OCI-LY7 (cell line): Measurements from ENCODE around the gene BNIPL. TPM values are rescaled to one million over a fixed set of nuclear protein-coding genes. Genes with fewer than 3 reads are reported as not detected.
A peak's percentile ranks its signal among the peaks of the same experiment; 100 is the strongest.

Source experiments
- BruUV-seq: library from RNA; stranded (reverse); fragments of 400-500 nt; replicated peaks from 2 replicates; lab custom pipeline; 2021; lab: Mats Ljungman, UMichigan
- CTCF ChIA-PET: fragments of 300-600 bp; sonication (Branson Sonifier 250); formaldehyde crosslinking; loops from one replicate; lab custom pipeline; 2022; ENCODE audit warnings: antibody characterized with exemption; ENCODE audit not compliant: unreplicated experiment; lab: Charles Lee
- POLR2A ChIA-PET: fragments of 300-600 bp; sonication (Branson Sonifier 250); formaldehyde crosslinking; loops from one replicate; lab custom pipeline; 2022; ENCODE audit warnings: antibody characterized with exemption; lab: Charles Lee
- DNase-seq: peaks from one replicate; pipeline ENCODE4 v3.0.0-alpha.2; 2015; ENCODE audit warnings: low spot score
- H2AFZ ChIP-seq: fragments of 200-600 bp; sonication (generic), shearing (Covaris generic); 2 replicates; pipeline ENCODE4 v1.6.1; 2014; ENCODE audit warnings: mild to moderate bottlenecking, antibody characterized with exemption, low read length, moderate library complexity
- H3K27ac ChIP-seq: fragments of 200-600 bp; sonication (generic); 2 replicates; pipeline ENCODE4 v1.5.1; 2014; ENCODE audit warnings: mixed run types, low read depth, mild to moderate bottlenecking, moderate library complexity, low read length, inconsistent platforms; ENCODE audit not compliant: poor library complexity, severe bottlenecking
- H3K36me3 ChIP-seq: fragments of 200-600 bp; sonication (generic); 2 replicates; pipeline ENCODE4 v1.6.1; 2014; ENCODE audit warnings: mild to moderate bottlenecking, antibody characterized with exemption, low read length, moderate library complexity, mixed read lengths; ENCODE audit not compliant: insufficient read depth
- H3K4me1 ChIP-seq: fragments of 200-600 bp; sonication (generic); 2 replicates; pipeline ENCODE4 v1.5.1; 2014; ENCODE audit warnings: mild to moderate bottlenecking, low read length; ENCODE audit not compliant: insufficient read depth, poor library complexity, severe bottlenecking
- H3K4me2 ChIP-seq: fragments of 200-600 bp; sonication (generic); 2 replicates; pipeline ENCODE4 v1.6.1; 2014; ENCODE audit warnings: mild to moderate bottlenecking, low read length
- H3K4me3 ChIP-seq: fragments of 200-600 bp; sonication (generic); 2 replicates; pipeline ENCODE4 v1.5.1; 2014; ENCODE audit warnings: mild to moderate bottlenecking, low read depth, low read length; ENCODE audit not compliant: poor library complexity, severe bottlenecking
- H3K79me2 ChIP-seq: fragments of 200-600 bp; sonication (generic); 2 replicates; pipeline ENCODE4 v1.6.1; 2016; ENCODE audit warnings: low read depth, mild to moderate bottlenecking, low read length, moderate library complexity, mixed read lengths; ENCODE audit not compliant: insufficient read depth
- H3K9me2 ChIP-seq: fragments of 200-600 bp; sonication (generic); 2 replicates; pipeline ENCODE4 v1.6.1; 2016; ENCODE audit warnings: mild to moderate bottlenecking, low read length, mixed read lengths; ENCODE audit not compliant: insufficient read depth
- H3K9me3 ChIP-seq: fragments of 200-600 bp; sonication (generic); 2 replicates; pipeline ENCODE4 v1.6.1; 2014; ENCODE audit warnings: mild to moderate bottlenecking, mixed run types, low read length, mixed read lengths
- H4K20me1 ChIP-seq: fragments of 200-600 bp; sonication (generic); 2 replicates; pipeline ENCODE4 v1.6.1; 2014; ENCODE audit warnings: mild to moderate bottlenecking, antibody characterized with exemption, low read length, moderate library complexity, mixed read lengths; ENCODE audit not compliant: insufficient read depth
- EZH2phosphoT487 ChIP-seq: fragments of 200-600 bp; sonication (generic); IDR thresholded peaks from 2 replicates; pipeline ENCODE4 v1.6.1; 2018; ENCODE audit warnings: low read depth, borderline replicate concordance, mild to moderate bottlenecking, mixed run types, antibody characterized with exemption, low read length, moderate library complexity, mixed read lengths
- intact Hi-C: fragments of 100-400 bp; cut with micrococcal nuclease; formaldehyde crosslinking; loops from one replicate; pipeline ENCODE4 v1.10.0; 2022; ENCODE audit not compliant: unreplicated experiment
- total RNA-seq, 2 experiments: library from RNA; depleted of rRNA in 1 of 2; stranded (reverse); fragments of >200 nt in 1 of 2; shearing (Covaris generic) in 1 of 2; gene quantifications; 2 replicates each; pipeline ENCODE4 v1.2.3, GENCODE V29; 2014 to 2022
- TF ChIP-seq, protein P1 (sequence below): fragments of 200-600 bp; sonication (generic); conservative IDR thresholded peaks from 2 replicates; pipeline ENCODE4 v1.5.1; 2014; ENCODE audit warnings: mild to moderate bottlenecking, antibody characterized with exemption, low read length, moderate library complexity, mixed read lengths

The BNIPL gene
- total RNA-seq, 2 experiments from 2014 or later: 0.74 to 1.6 TPM

GRCh38 chr1:151067185-151067584 lies 30.8 kb downstream of the BNIPL start:
- TF ChIP-seq, protein P1, sequence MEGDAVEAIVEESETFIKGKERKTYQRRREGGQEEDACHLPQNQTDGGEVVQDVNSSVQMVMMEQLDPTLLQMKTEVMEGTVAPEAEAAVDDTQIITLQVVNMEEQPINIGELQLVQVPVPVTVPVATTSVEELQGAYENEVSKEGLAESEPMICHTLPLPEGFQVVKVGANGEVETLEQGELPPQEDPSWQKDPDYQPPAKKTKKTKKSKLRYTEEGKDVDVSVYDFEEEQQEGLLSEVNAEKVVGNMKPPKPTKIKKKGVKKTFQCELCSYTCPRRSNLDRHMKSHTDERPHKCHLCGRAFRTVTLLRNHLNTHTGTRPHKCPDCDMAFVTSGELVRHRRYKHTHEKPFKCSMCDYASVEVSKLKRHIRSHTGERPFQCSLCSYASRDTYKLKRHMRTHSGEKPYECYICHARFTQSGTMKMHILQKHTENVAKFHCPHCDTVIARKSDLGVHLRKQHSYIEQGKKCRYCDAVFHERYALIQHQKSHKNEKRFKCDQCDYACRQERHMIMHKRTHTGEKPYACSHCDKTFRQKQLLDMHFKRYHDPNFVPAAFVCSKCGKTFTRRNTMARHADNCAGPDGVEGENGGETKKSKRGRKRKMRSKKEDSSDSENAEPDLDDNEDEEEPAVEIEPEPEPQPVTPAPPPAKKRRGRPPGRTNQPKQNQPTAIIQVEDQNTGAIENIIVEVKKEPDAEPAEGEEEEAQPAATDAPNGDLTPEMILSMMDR: no peak
- no peak for TF ChIP-seq EZH2phosphoT487
- ChIA-PET POLR2A (interaction anchor here (0.9 kb wide), 1 partner anchor 7 kb away, joined by 4 read pairs; the partner anchor contains the start of gene CDC42SE1), CTCF (no interaction called here)
- no TSS peak for BruUV-seq
- H3K79me2 ChIP-seq: peaks cover 11% of the 10 kb centered on the region; the same call in 1 of the 2 replicates
- no peak overlapping the region for H2AFZ ChIP-seq
- intact Hi-C loops: no loop called here
- H3K4me1 ChIP-seq: peaks cover 18% of the 10 kb centered on the region
- H3K9me2 ChIP-seq: no peaks in the 10 kb centered on the region
- no peak overlapping the region for H3K4me2 ChIP-seq
- peaks cover 24% of the 10 kb centered on the region for H3K36me3 ChIP-seq
- H3K4me3 ChIP-seq: no peak overlapping the region
- no peak for DNase-seq
- no peaks in the 10 kb centered on the region for H3K9me3 ChIP-seq
- H4K20me1 ChIP-seq: no peaks in the 10 kb centered on the region
- no peak overlapping the region for H3K27ac ChIP-seq

GRCh38 chr1:151069103-151069486 lies 32.7 kb downstream of the BNIPL start:
- DNase-seq: no peak
- H3K79me2 ChIP-seq: peaks cover 10% of the 10 kb centered on the region; the same call in 1 of the 2 replicates
- no peaks in the 10 kb centered on the region for H3K9me3 ChIP-seq
- H3K4me3 ChIP-seq: no peak overlapping the region
- BruUV-seq: no TSS peak
- no peak for TF ChIP-seq EZH2phosphoT487
- TF ChIP-seq, protein P1: no peak
- ChIA-PET POLR2A (interaction anchor here (0.6 to 1.5 kb wide), 2 partner anchors 7 to 43 kb away, joined by 3 to 5 read pairs; no protein-coding TSS in a partner anchor), CTCF (no interaction called here)
- intact Hi-C loops: no loop called here
- H3K27ac ChIP-seq: no peak overlapping the region
- peak overlapping the region; percentile 80; the same call in 1 of the 2 replicates for H3K4me2 ChIP-seq
- no peaks in the 10 kb centered on the region for H3K9me2 ChIP-seq
- H3K4me1 ChIP-seq: peaks cover 21% of the 10 kb centered on the region
- H4K20me1 ChIP-seq: no peaks in the 10 kb centered on the region
- peaks cover 24% of the 10 kb centered on the region for H3K36me3 ChIP-seq
- no peak overlapping the region for H2AFZ ChIP-seq
